Thyroid gland (tissue), 4 donors: ENCODE data around the gene PDS5B.

Source experiments
- CTCF ChIP-seq, 6 experiments: fragments of 200-600 bp in 3 of 6; fragments of 450-650 bp in 3 of 6; sonication (generic) in 3 of 6; IDR thresholded peaks; one replicate each; pipeline ENCODE4 v1.5.1; 2016 to 2019; ENCODE audit warnings: antibody characterized with exemption in 6 of 6, mild to moderate bottlenecking in 2 of 6, inconsistent platforms in 1 of 6, moderate library complexity in 1 of 6
- POLR2A ChIP-seq, 2 donors: fragments of 450-650 bp; IDR thresholded peaks; one replicate each; pipeline ENCODE4 v1.6.1; 2017; ENCODE audit warnings: antibody characterized with exemption in 2 of 2, mild to moderate bottlenecking in 2 of 2, moderate library complexity in 1 of 2

GRCh38 chr13:32642316-32642715 lies 56.1 kb downstream of the PDS5B start:
- TF ChIP-seq CTCF (IDR thresholded peaks at IDR 0.05) (no peak), POLR2A (IDR thresholded peaks at IDR 0.05) (no peak)
